Stimulated activated naive CD8-positive, alpha-beta T cell treated with anti-CD3 and anti-CD28 coated beads, Interleukin-15, amount 100 ng/mL, for 72 hours (primary cell): Measurements from ENCODE around the gene GRIK4.
A peak's percentile ranks its signal among the peaks of the same experiment; 100 is the strongest.

Experiments
- ATAC-seq: fragments of 150-1000 bp; cut with Tn5 transposase; 2 replicates; pipeline ENCODE4 v1.10.0; 2021; ENCODE audit warnings: mild to moderate bottlenecking, moderate library complexity
- DNase-seq, 2 donors: peaks; one replicate each; pipeline ENCODE4 v3.0.0; 2021 to 2022
- H3K27ac Mint-ChIP-seq, 2 donors: one replicate each; pipeline ENCODE4 v1.8.0; 2022; ENCODE audit warnings: mild to moderate bottlenecking in 2 of 2, mixed read lengths in 2 of 2, moderate library complexity in 2 of 2
- H3K27me3 Mint-ChIP-seq: one replicate; pipeline ENCODE4 v1.8.0; 2022; ENCODE audit warnings: mixed read lengths
- H3K4me1 Mint-ChIP-seq: one replicate; pipeline ENCODE4 v1.8.0; 2022; ENCODE audit warnings: mild to moderate bottlenecking, mixed read lengths
- H3K4me3 Mint-ChIP-seq, 2 donors: one replicate each; pipeline ENCODE4 v1.8.0; 2022; ENCODE audit warnings: mild to moderate bottlenecking in 2 of 2, mixed read lengths in 2 of 2, moderate library complexity in 1 of 2
- H3K9me3 Mint-ChIP-seq, 2 donors: one replicate each; pipeline ENCODE4 v1.8.0; 2022; ENCODE audit warnings: mixed read lengths in 2 of 2

Gene GRIK4

GRCh38 chr11:120909676-120910416, 398.3 kb downstream of the GRIK4 start:
- no peak overlapping the region for H3K4me3 Mint-ChIP-seq
- no peaks in the 10 kb centered on the region for H3K4me1 Mint-ChIP-seq
- DNase-seq (no peak), ATAC-seq (no peak)
- peaks cover 10% of the 10 kb centered on the region for H3K27me3 Mint-ChIP-seq
- H3K9me3 Mint-ChIP-seq = no peaks in the 10 kb centered on the region
- H3K27ac Mint-ChIP-seq = no peak overlapping the region

- no peak overlapping the region for H3K27ac Mint-ChIP-seq
- H3K4me3 Mint-ChIP-seq = no peak overlapping the region
- ATAC-seq (no peak), DNase-seq (no peak)
- H3K4me1 Mint-ChIP-seq = no peaks in the 10 kb centered on the region
- no peaks in the 10 kb centered on the region for H3K9me3 Mint-ChIP-seq
- peaks cover 16% of the 10 kb centered on the region for H3K27me3 Mint-ChIP-seq
These were observed 400.4 kb downstream of the GRIK4 start for GRCh38 chr11:120911943-120912342.

GRCh38 chr11:120912504-120912903, 401.0 kb downstream of the GRIK4 start:
- ATAC-seq = no peak
- no peaks in the 10 kb centered on the region for H3K4me1 Mint-ChIP-seq
- DNase-seq = no peak
- H3K9me3 Mint-ChIP-seq = no peaks in the 10 kb centered on the region
- H3K27ac Mint-ChIP-seq = no peak overlapping the region
- no peak overlapping the region for H3K4me3 Mint-ChIP-seq
- H3K27me3 Mint-ChIP-seq = peaks cover 16% of the 10 kb centered on the region

- Mint-ChIP-seq H3K4me3 (no peak overlapping the region), H3K27me3 (peaks cover 16% of the 10 kb centered on the region), H3K9me3 (no peaks in the 10 kb centered on the region), H3K27ac (no peak overlapping the region), H3K4me1 (no peaks in the 10 kb centered on the region)
- DNase-seq (no peak), ATAC-seq (no peak)
These were observed 401.4 kb downstream of the GRIK4 start for GRCh38 chr11:120912915-120913314.

GRCh38 chr11:120914021-120914420, 402.5 kb downstream of the GRIK4 start:
- H3K4me1 Mint-ChIP-seq = no peaks in the 10 kb centered on the region
- ATAC-seq (no peak), DNase-seq (no peak)
- peaks cover 16% of the 10 kb centered on the region for H3K27me3 Mint-ChIP-seq
- no peak overlapping the region for H3K27ac Mint-ChIP-seq
- no peaks in the 10 kb centered on the region for H3K9me3 Mint-ChIP-seq
- H3K4me3 Mint-ChIP-seq = no peak overlapping the region

- Mint-ChIP-seq H3K4me3 (no peak overlapping the region), H3K27ac (no peak overlapping the region), H3K4me1 (no peaks in the 10 kb centered on the region), H3K27me3 (peaks cover 16% of the 10 kb centered on the region), H3K9me3 (no peaks in the 10 kb centered on the region)
- DNase-seq (no peak), ATAC-seq (no peak)
These were observed 403.1 kb downstream of the GRIK4 start for GRCh38 chr11:120914601-120915000.

- no peaks in the 10 kb centered on the region for H3K4me1 Mint-ChIP-seq
- ATAC-seq (no peak), DNase-seq (no peak)
- H3K27ac Mint-ChIP-seq = no peak overlapping the region
- H3K9me3 Mint-ChIP-seq = no peaks in the 10 kb centered on the region
- peaks cover 7% of the 10 kb centered on the region for H3K27me3 Mint-ChIP-seq
- no peak overlapping the region for H3K4me3 Mint-ChIP-seq
These were observed 406.2 kb downstream of the GRIK4 start for GRCh38 chr11:120917559-120918239.

- ATAC-seq = no peak
- Mint-ChIP-seq H3K27me3 (peaks cover 7% of the 10 kb centered on the region), H3K27ac (no peak overlapping the region)
These were observed 406.7 kb downstream of the GRIK4 start for GRCh38 chr11:120918257-120918656.

GRCh38 chr11:120919045-120919444, 407.5 kb downstream of the GRIK4 start:
- Mint-ChIP-seq H3K4me3 (no peak overlapping the region), H3K4me1 (no peaks in the 10 kb centered on the region), H3K9me3 (no peaks in the 10 kb centered on the region), H3K27me3 (peaks cover 7% of the 10 kb centered on the region), H3K27ac (no peak overlapping the region)
- no peak for DNase-seq
- ATAC-seq = no peak

More at GRCh38 chr11:120918257-120918656, 406.7 kb downstream of the GRIK4 start:
- no peak for DNase-seq
- no peak overlapping the region for H3K4me3 Mint-ChIP-seq
- H3K4me1 Mint-ChIP-seq = no peaks in the 10 kb centered on the region
- H3K9me3 Mint-ChIP-seq = no peaks in the 10 kb centered on the region

GRCh38 chr11:120919566-120919965, 408.0 kb downstream of the GRIK4 start:
- Mint-ChIP-seq H3K27me3 (peaks cover 7% of the 10 kb centered on the region), H3K27ac (peak overlapping the region in 1 of 2 donors; percentile 13), H3K4me1 (no peaks in the 10 kb centered on the region), H3K4me3 (no peak overlapping the region), H3K9me3 (no peaks in the 10 kb centered on the region)
- DNase-seq = no peak
- ATAC-seq = no peak

- H3K9me3 Mint-ChIP-seq = no peaks in the 10 kb centered on the region
- no peak for DNase-seq
- no peaks in the 10 kb centered on the region for H3K27me3 Mint-ChIP-seq
- H3K4me3 Mint-ChIP-seq = no peak overlapping the region
- no peak for ATAC-seq
- no peak overlapping the region for H3K27ac Mint-ChIP-seq
- no peaks in the 10 kb centered on the region for H3K4me1 Mint-ChIP-seq
These were observed 412.4 kb downstream of the GRIK4 start for GRCh38 chr11:120923866-120924508.

GRCh38 chr11:120925944-120926343, 414.4 kb downstream of the GRIK4 start:
- Mint-ChIP-seq H3K27me3 (no peaks in the 10 kb centered on the region), H3K9me3 (no peaks in the 10 kb centered on the region), H3K4me1 (no peaks in the 10 kb centered on the region), H3K27ac (no peak overlapping the region), H3K4me3 (no peak overlapping the region)
- DNase-seq = no peak
- ATAC-seq = no peak

GRCh38 chr11:120928627-120929026, 417.1 kb downstream of the GRIK4 start:
- H3K9me3 Mint-ChIP-seq = no peaks in the 10 kb centered on the region
- no peak overlapping the region for H3K27ac Mint-ChIP-seq
- DNase-seq (no peak), ATAC-seq (no peak)
- no peaks in the 10 kb centered on the region for H3K27me3 Mint-ChIP-seq
- no peak overlapping the region for H3K4me3 Mint-ChIP-seq
- H3K4me1 Mint-ChIP-seq = no peaks in the 10 kb centered on the region

- Mint-ChIP-seq H3K27me3 (no peaks in the 10 kb centered on the region), H3K4me3 (no peak overlapping the region), H3K4me1 (no peaks in the 10 kb centered on the region), H3K27ac (no peak overlapping the region), H3K9me3 (no peaks in the 10 kb centered on the region)
- DNase-seq = no peak
- ATAC-seq = no peak
These were observed 417.5 kb downstream of the GRIK4 start for GRCh38 chr11:120929090-120929489.

- no peak overlapping the region for H3K27ac Mint-ChIP-seq
- H3K9me3 Mint-ChIP-seq = no peaks in the 10 kb centered on the region
- H3K4me1 Mint-ChIP-seq = no peaks in the 10 kb centered on the region
- DNase-seq (peak; percentile 29 to 39), ATAC-seq (peak; percentile 57)
- H3K4me3 Mint-ChIP-seq = no peak overlapping the region
- no peaks in the 10 kb centered on the region for H3K27me3 Mint-ChIP-seq
These were observed 418.2 kb downstream of the GRIK4 start for GRCh38 chr11:120929664-120930154.
